Measurements from ENCODE around the gene NUDT13. TPM values are rescaled to one million over a fixed set of nuclear protein-coding genes. Genes with fewer than 3 reads are reported as not detected.
"Not testable (repeated sequence)": the region's sequence is repeated elsewhere in the genome, so short reads cannot be mapped to it uniquely, and the experiment has no call there.

Gene NUDT13
- total and polyA plus RNA-seq, 2 of the 4 experiments (the other 2 are of a cell fraction) = 0.90 to 1.7 TPM

DNA sequence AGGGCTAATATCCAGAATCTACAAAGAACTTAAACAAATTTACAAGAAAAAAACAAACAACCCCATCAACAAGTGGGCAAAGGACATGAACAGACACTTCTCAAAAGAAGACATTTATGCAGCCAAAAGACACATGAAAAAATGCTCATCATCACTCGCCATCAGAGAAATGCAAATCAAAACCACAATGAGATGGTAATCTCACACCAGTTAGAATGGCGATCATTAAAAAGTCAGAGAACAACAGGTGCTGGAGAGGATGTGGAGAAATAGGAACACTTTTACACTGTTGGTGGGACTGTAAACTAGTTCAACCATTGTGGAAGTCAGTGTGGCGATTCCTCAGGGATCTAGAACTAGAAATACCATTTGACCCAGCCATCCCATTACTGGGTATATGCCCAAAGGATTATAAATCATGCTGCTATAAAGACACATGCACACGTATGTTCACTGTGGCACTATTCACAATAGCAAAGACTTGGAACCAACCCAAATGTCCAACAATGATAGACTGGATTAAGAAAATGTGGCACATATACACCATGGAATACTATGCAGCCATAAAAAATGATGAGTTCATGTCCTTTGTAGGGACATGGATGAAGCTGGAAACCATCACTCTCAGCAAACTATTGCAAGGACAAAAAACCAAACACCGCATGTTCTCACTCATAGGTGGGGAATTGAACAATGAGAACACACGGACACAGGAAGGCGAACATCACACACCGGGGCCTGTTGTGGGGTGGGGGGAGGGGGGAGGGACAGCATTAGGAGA lies 40.6 kb downstream of the NUDT13 start:
- H4K91ac ChIP-seq (ENCODE audit: insufficient read depth, low read depth, low read length); dilution Hi-C loops (cut with HindIII; ENCODE audit: low sequenced_read_pairs, unreplicated experiment); H3K9me3 ChIP-seq (ENCODE audit: control insufficient read depth, insufficient read depth, low read length); BruUV-seq (replicated peaks); DNase-seq; H4K20me1 ChIP-seq (ENCODE audit: insufficient read depth, low read length); in situ Hi-C loops (cut with MboI; ENCODE audit: low sequenced_read_pairs); H4K5ac ChIP-seq (ENCODE audit: low read depth, low read length); H2AK5ac ChIP-seq (ENCODE audit: low read depth, low read length); H3K4me1 ChIP-seq (ENCODE audit: control insufficient read depth, insufficient read depth, low read length); H2BK120ac ChIP-seq (ENCODE audit: low read depth, low read length); H2AK9ac ChIP-seq (replicated peaks; ENCODE audit: low read depth, low read length, poor library complexity); POLR2A ChIA-PET (ENCODE audit: unreplicated experiment); H3K18ac ChIP-seq (ENCODE audit: low read depth, low read length); H3K4ac ChIP-seq (ENCODE audit: low read depth, low read length); H2BK5ac ChIP-seq (ENCODE audit: low read depth, low read length, poor library complexity, severe bottlenecking); H2BK15ac ChIP-seq (ENCODE audit: low read depth, low read length); ATAC-seq (ENCODE audit: low read depth); H3K56ac ChIP-seq (ENCODE audit: extremely low read depth, insufficient read depth, low read length); CTCF ChIA-PET; H3K4me3 ChIP-seq (ENCODE audit: insufficient read depth, low read depth, low read length); H3K9ac ChIP-seq (ENCODE audit: low read depth, low read length); H3K27me3 ChIP-seq (ENCODE audit: control insufficient read depth, insufficient read depth, low read length); intact Hi-C loops (cut with micrococcal nuclease); H3K23ac ChIP-seq (ENCODE audit: low read depth, low read length); H2BK20ac ChIP-seq (ENCODE audit: low read depth, low read length); H3K14ac ChIP-seq (replicated peaks; ENCODE audit: low read depth, low read length); H3K27ac ChIP-seq (ENCODE audit: insufficient read depth, low read length); H3K4me2 ChIP-seq (ENCODE audit: low read depth, low read length); H4K8ac ChIP-seq (ENCODE audit: low read depth in 2 of 2, low read length in 2 of 2); H2AFZ ChIP-seq (replicated peaks; ENCODE audit: low read length, poor library complexity); H3K9me1 ChIP-seq (ENCODE audit: insufficient read depth, low read length): not testable (repeated sequence)
- Histone ChIP-seq H3K36me3 (ENCODE audit: control insufficient read depth, insufficient read depth, low read length) (peaks cover 32% of the 10 kb centered on the region), H3K79me1 (ENCODE audit: low read depth in 1 of 2, low read length in 2 of 2) (peaks cover 6 to 18% of the 10 kb centered on the region in 2 experiments; a peak in 3 of 4 replicates)
- WGBS, 2 experiments (ENCODE audit: extremely low coverage in 2 of 2, insufficient read length in 1 of 2) = no CpG with 5 or more reads among the region's 8 CpGs
